HG03457 (cell line): ENCODE measurements around the gene PLCD1.
"Not testable (repeated sequence)": the region's sequence is repeated elsewhere in the genome, so short reads cannot be mapped to it uniquely, and the experiment has no call there.

ENCODE experiments used
- ATAC-seq: cut with Tn5 transposase; IDR thresholded peaks from one replicate; pipeline ENCODE4 v1.9.1; 2021; ENCODE audit warnings: moderate number of reproducible peaks; ENCODE audit not compliant: unreplicated experiment

The PLCD1 gene

GRCh38 chr3:37988376-37988775, 41.1 kb downstream of the PLCD1 start:
- not testable (repeated sequence) for ATAC-seq

- ATAC-seq, result no peak
Measured at GRCh38 chr3:37987751-37988179, 41.7 kb downstream of the PLCD1 start.

- no peak for ATAC-seq
Measured at GRCh38 chr3:37987315-37987697, 42.1 kb downstream of the PLCD1 start.

- ATAC-seq, result no peak
Measured at GRCh38 chr3:37986479-37987314, 42.7 kb downstream of the PLCD1 start.

GRCh38 chr3:37985637-37986320, 43.7 kb downstream of the PLCD1 start:
- no peak for ATAC-seq

- ATAC-seq, result no peak
Measured at GRCh38 chr3:37984596-37984995, 44.8 kb downstream of the PLCD1 start.

GRCh38 chr3:37984051-37984450, 45.4 kb downstream of the PLCD1 start:
- no peak for ATAC-seq

- no peak for ATAC-seq
Measured at GRCh38 chr3:37982331-37982730, 47.1 kb downstream of the PLCD1 start.

- ATAC-seq, result no peak
Measured at GRCh38 chr3:37981348-37981664, 48.1 kb downstream of the PLCD1 start.

- ATAC-seq, result no peak
Measured at GRCh38 chr3:37980462-37981347, 48.7 kb downstream of the PLCD1 start.

GRCh38 chr3:37979541-37980461, 49.6 kb downstream of the PLCD1 start:
- ATAC-seq, result no peak

GRCh38 chr3:37974121-37975083, 55.0 kb downstream of the PLCD1 start:
- no peak for ATAC-seq

- no peak for ATAC-seq
Measured at GRCh38 chr3:37973246-37974054, 56.0 kb downstream of the PLCD1 start.

- ATAC-seq, result not testable (repeated sequence)
Measured at GRCh38 chr3:37972056-37972455, 57.4 kb downstream of the PLCD1 start.

- no peak for ATAC-seq
Measured at GRCh38 chr3:37971467-37971866, 58.0 kb downstream of the PLCD1 start.

GRCh38 chr3:37970802-37971201, 58.6 kb downstream of the PLCD1 start:
- no peak for ATAC-seq

GRCh38 chr3:37969596-37970100, 59.8 kb downstream of the PLCD1 start:
- ATAC-seq, result no peak
